Measurements from ENCODE around the gene TNIP3. TPM values are rescaled to one million over a fixed set of nuclear protein-coding genes. Genes with fewer than 3 reads are reported as not detected.

The TNIP3 gene
- polyA plus RNA-seq, 1 donor (not counting 4 experiments of a cell fraction or from before 2014, with no cell fraction given) = 0.04 TPM

DNA sequence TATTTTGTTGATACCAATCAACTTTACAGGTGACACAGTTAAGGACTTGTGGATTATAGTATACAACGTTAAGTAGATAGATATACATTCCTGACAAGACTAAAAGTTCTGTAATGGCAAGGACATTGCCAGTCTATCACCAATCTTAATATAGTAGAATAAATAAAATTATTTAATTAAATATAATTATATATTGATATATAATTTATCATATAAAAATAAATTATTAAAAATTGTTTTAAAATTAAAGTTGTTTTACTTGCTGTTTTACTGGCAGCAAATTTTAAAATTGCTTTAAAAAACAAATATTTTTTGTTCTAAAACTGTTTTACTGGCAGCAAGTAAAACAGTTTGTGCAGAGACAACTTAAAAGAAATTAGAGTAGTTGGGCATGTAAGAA is 18.7 kb downstream of the TNIP3 start:
- dilution Hi-C loops (cut with MboI; ENCODE audit: extremely low pct_ligation_motif_present, low sequenced_read_pairs) = no loop called here

DNA sequence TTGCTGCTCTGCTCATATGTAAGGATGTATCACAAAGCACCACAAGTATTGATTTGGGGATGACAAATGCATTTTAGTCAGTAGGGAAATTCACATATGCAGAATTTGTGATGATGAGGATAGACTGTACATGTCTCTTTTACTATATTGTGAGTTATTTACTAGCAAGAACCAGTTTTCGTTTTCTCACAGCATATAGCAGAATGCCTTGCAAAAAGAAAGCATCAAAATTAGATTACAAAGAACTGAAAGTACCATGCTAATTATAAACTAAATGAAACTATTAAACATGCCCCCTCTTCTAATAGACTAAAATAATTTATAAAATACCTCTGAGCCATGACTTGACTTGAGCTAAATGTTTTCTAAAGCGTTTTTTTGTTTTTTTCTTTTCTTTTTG is 20.1 kb downstream of the TNIP3 start:
- no peaks in the 10 kb centered on the region for H3K36me3 ChIP-seq (ENCODE audit: control insufficient read depth in 2 of 2, extremely low read depth in 1 of 2, insufficient read depth in 2 of 2, low read length in 2 of 2)
- no peak overlapping the region for H3K4me3 ChIP-seq (ENCODE audit: control insufficient read depth in 2 of 3, extremely low read depth in 1 of 3, insufficient read depth in 2 of 3, low read depth in 1 of 3, low read length in 3 of 3)
- H3K9me3 ChIP-seq (ENCODE audit: control insufficient read depth, low read depth, low read length) = no peaks in the 10 kb centered on the region
- no peak overlapping the region for H3K4me2 ChIP-seq (ENCODE audit: control insufficient read depth, extremely low read depth, insufficient read depth, low read depth, low read length)
- no peaks in the 10 kb centered on the region for H3K27me3 ChIP-seq (ENCODE audit: control insufficient read depth, extremely low read depth, insufficient read depth, low read length)
- H2AFZ ChIP-seq (ENCODE audit: control insufficient read depth, low read length) = no peak overlapping the region
- no peak overlapping the region for H3K9ac ChIP-seq (ENCODE audit: control insufficient read depth, extremely low read depth, insufficient read depth, low read length)
- DNase-seq (ENCODE audit: low read depth, low spot score) (no peak), FAIRE-seq (no peak)
- no peaks in the 10 kb centered on the region for H3K9me1 ChIP-seq (ENCODE audit: control insufficient read depth, extremely low read depth, insufficient read depth, low read length)
- H3K27ac ChIP-seq (ENCODE audit: control insufficient read depth, insufficient read depth, low read length) = no peak overlapping the region
- H3K4me1 ChIP-seq (ENCODE audit: control insufficient read depth, extremely low read depth, insufficient read depth, low read length) = no peaks in the 10 kb centered on the region
- H4K20me1 ChIP-seq (ENCODE audit: control insufficient read depth, extremely low read depth, insufficient read depth, low read length) = no peaks in the 10 kb centered on the region
- H3K79me2 ChIP-seq (ENCODE audit: control insufficient read depth, insufficient read depth, low read length) = no peaks in the 10 kb centered on the region
- no peak for TF ChIP-seq EZH2 (IDR thresholded peaks at IDR 0.05; ENCODE audit: low read length)
- TF ChIP-seq, protein P1, sequence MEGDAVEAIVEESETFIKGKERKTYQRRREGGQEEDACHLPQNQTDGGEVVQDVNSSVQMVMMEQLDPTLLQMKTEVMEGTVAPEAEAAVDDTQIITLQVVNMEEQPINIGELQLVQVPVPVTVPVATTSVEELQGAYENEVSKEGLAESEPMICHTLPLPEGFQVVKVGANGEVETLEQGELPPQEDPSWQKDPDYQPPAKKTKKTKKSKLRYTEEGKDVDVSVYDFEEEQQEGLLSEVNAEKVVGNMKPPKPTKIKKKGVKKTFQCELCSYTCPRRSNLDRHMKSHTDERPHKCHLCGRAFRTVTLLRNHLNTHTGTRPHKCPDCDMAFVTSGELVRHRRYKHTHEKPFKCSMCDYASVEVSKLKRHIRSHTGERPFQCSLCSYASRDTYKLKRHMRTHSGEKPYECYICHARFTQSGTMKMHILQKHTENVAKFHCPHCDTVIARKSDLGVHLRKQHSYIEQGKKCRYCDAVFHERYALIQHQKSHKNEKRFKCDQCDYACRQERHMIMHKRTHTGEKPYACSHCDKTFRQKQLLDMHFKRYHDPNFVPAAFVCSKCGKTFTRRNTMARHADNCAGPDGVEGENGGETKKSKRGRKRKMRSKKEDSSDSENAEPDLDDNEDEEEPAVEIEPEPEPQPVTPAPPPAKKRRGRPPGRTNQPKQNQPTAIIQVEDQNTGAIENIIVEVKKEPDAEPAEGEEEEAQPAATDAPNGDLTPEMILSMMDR (optimal IDR thresholded peaks at IDR 0.05 in 1 of 3, IDR thresholded peaks at IDR 0.05 in 1 of 3, conservative IDR thresholded peaks at IDR 0.05 in 1 of 3; ENCODE audit: extremely low read depth in 1 of 3, insufficient read depth in 2 of 3, low read length in 3 of 3) = no peak
- dilution Hi-C loops (cut with MboI; ENCODE audit: extremely low pct_ligation_motif_present, low sequenced_read_pairs) = no loop called here

More for the DNA sequence above, 18.7 kb downstream of the TNIP3 start:
- H3K9ac ChIP-seq (ENCODE audit: control insufficient read depth, extremely low read depth, insufficient read depth, low read length) = no peak overlapping the region
- TF ChIP-seq EZH2 (IDR thresholded peaks at IDR 0.05; ENCODE audit: low read length) = no peak
- TF ChIP-seq, protein P1 (optimal IDR thresholded peaks at IDR 0.05 in 1 of 3, IDR thresholded peaks at IDR 0.05 in 1 of 3, conservative IDR thresholded peaks at IDR 0.05 in 1 of 3; ENCODE audit: extremely low read depth in 1 of 3, insufficient read depth in 2 of 3, low read length in 3 of 3) = no peak
- no peaks in the 10 kb centered on the region for H3K36me3 ChIP-seq (ENCODE audit: control insufficient read depth in 2 of 2, extremely low read depth in 1 of 2, insufficient read depth in 2 of 2, low read length in 2 of 2)
- no peaks in the 10 kb centered on the region for H3K9me3 ChIP-seq (ENCODE audit: control insufficient read depth, low read depth, low read length)
- no peaks in the 10 kb centered on the region for H3K27me3 ChIP-seq (ENCODE audit: control insufficient read depth, extremely low read depth, insufficient read depth, low read length)
- H3K27ac ChIP-seq (ENCODE audit: control insufficient read depth, insufficient read depth, low read length) = no peak overlapping the region
- FAIRE-seq (no peak), DNase-seq (ENCODE audit: low read depth, low spot score) (no peak)
- H4K20me1 ChIP-seq (ENCODE audit: control insufficient read depth, extremely low read depth, insufficient read depth, low read length) = no peaks in the 10 kb centered on the region
- H3K9me1 ChIP-seq (ENCODE audit: control insufficient read depth, extremely low read depth, insufficient read depth, low read length) = no peaks in the 10 kb centered on the region
- no peaks in the 10 kb centered on the region for H3K79me2 ChIP-seq (ENCODE audit: control insufficient read depth, insufficient read depth, low read length)
- no peak overlapping the region for H2AFZ ChIP-seq (ENCODE audit: control insufficient read depth, low read length)
- no peak overlapping the region for H3K4me2 ChIP-seq (ENCODE audit: control insufficient read depth, extremely low read depth, insufficient read depth, low read depth, low read length)
- H3K4me1 ChIP-seq (ENCODE audit: control insufficient read depth, extremely low read depth, insufficient read depth, low read length) = no peaks in the 10 kb centered on the region
- no peak overlapping the region for H3K4me3 ChIP-seq (ENCODE audit: control insufficient read depth in 2 of 3, extremely low read depth in 1 of 3, insufficient read depth in 2 of 3, low read depth in 1 of 3, low read length in 3 of 3)

All from keratinocyte (primary cell).